Smooth muscle cell (in vitro differentiated cells): ENCODE data around the gene TGIF2. TPM values are rescaled to one million over a fixed set of nuclear protein-coding genes. Genes with fewer than 3 reads are reported as not detected.

Experiments used
- DNase-seq: peaks from one replicate; lab custom pipeline; 2025; ENCODE audit not compliant: unreplicated experiment; lab: John Stamatoyannopoulos, UW
- H2AFZ ChIP-seq: fragments of 200-600 bp; sonication (generic); 2 replicates; pipeline ENCODE4 v1.6.0; 2016; ENCODE audit warnings: antibody characterized with exemption, low read depth, mild to moderate bottlenecking
- H3F3A ChIP-seq: fragments of 200-600 bp; sonication (generic); 2 replicates; pipeline ENCODE4 v1.6.0; 2017; ENCODE audit warnings: antibody characterized with exemption, low read depth
- H3K27ac ChIP-seq: fragments of 200-600 bp; sonication (generic); 2 replicates; pipeline ENCODE4 v1.5.1; 2016; ENCODE audit warnings: low read depth, mild to moderate bottlenecking
- H3K27me3 ChIP-seq: fragments of 200-600 bp; sonication (generic); 2 replicates; pipeline ENCODE4 v1.6.1; 2016; ENCODE audit warnings: low read depth, mild to moderate bottlenecking
- H3K36me3 ChIP-seq: fragments of 200-600 bp; sonication (generic); 2 replicates; pipeline ENCODE4 v1.5.1; 2016; ENCODE audit warnings: low read depth
- H3K4me1 ChIP-seq: fragments of 200-600 bp; sonication (generic); 2 replicates; pipeline ENCODE4 v1.5.1; 2016; ENCODE audit warnings: low read depth
- H3K4me2 ChIP-seq: fragments of 200-600 bp; sonication (generic); 2 replicates; pipeline ENCODE4 v1.6.0; 2016; ENCODE audit warnings: mild to moderate bottlenecking
- H3K4me3 ChIP-seq: fragments of 200-600 bp; sonication (generic); 2 replicates; pipeline ENCODE4 v1.5.1; 2016; ENCODE audit warnings: mild to moderate bottlenecking
- H3K79me2 ChIP-seq: fragments of 200-600 bp; sonication (generic); 2 replicates; pipeline ENCODE4 v1.6.0; 2016; ENCODE audit warnings: low read depth, mild to moderate bottlenecking
- H3K9ac ChIP-seq: fragments of 200-600 bp; sonication (generic); 2 replicates; pipeline ENCODE4 v1.6.0; 2016; ENCODE audit warnings: low read depth
- H3K9me3 ChIP-seq: fragments of 200-600 bp; sonication (generic); replicated peaks from 2 replicates; pipeline ENCODE4 v1.5.1; 2016; ENCODE audit warnings: low read depth
- H4K20me1 ChIP-seq: fragments of 200-600 bp; sonication (generic); 2 replicates; pipeline ENCODE4 v1.6.0; 2016; ENCODE audit warnings: low read depth
- WGBS: methylation state at CpG from one replicate; pipeline ENCODE4 v1.1.7; 2016; ENCODE audit warnings: low lambda C conversion rate; 5-methylcytosine and 5-hydroxymethylcytosine counted together
- polyA plus RNA-seq: library from polyadenylated mRNA; unstranded; fragments of >200 nt; fragmentation: Nextera tagmentation; extraction: Ambion mirVana; gene quantifications from 2 replicates; pipeline ENCODE4 v1.2.1, GENCODE V29; 2016
- total RNA-seq: library from RNA; depleted of rRNA; stranded (reverse); fragments of >200 nt; gene quantifications from 2 replicates; pipeline ENCODE4 v1.2.3, GENCODE V29; 2014
- TF ChIP-seq, protein P1 (sequence below): fragments of 200-600 bp; sonication (generic); IDR thresholded peaks from 2 replicates; pipeline ENCODE4 v1.5.1; 2017; ENCODE audit warnings: borderline replicate concordance, mild to moderate bottlenecking, antibody characterized with exemption; ENCODE audit not compliant: insufficient read depth, poor library complexity, severe bottlenecking

TGIF2 gene
- total and polyA plus RNA-seq, 2 experiments from 2014 or later: 14.5 to 18.1 TPM

DNA sequence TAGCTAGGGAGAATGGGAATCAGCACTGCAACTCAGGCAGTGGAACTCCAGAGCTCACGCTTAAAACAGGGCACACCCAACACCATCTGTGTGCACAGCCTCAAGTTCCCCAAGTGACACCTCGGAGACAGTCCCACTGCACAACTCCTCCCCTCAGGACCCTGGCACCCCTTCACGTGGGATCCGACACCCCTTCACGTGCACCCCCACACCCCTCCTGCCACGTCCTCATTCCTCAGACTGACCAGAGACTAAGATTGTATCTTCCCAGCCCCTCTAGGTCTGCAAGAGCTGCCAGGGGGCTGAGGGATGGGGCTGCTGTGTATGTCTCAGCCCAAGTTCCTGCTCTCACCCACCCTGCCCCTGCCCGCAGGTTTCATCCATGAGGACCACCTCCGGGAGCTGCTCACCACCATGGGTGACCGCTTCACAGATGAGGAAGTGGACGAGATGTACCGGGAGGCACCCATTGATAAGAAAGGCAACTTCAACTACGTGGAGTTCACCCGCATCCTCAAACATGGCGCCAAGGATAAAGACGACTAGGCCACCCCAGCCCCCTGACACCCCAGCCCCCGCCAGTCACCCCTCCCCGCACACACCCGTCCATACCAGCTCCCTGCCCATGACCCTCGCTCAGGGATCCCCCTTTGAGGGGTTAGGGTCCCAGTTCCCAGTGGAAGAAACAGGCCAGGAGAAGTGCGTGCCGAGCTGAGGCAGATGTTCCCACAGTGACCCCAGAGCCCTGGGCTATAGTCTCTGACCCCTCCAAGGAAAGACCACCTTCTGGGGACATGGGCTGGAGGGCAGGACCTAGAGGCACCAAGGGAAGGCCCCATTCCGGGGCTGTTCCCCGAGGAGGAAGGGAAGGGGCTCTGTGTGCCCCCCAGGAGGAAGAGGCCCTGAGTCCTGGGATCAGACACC, 24.4 kb upstream of the TGIF2 start:
- H3K27me3 ChIP-seq: no peaks in the 10 kb centered on the region
- WGBS: 95% methylated on average over 21 of the region's 23 CpGs

DNA sequence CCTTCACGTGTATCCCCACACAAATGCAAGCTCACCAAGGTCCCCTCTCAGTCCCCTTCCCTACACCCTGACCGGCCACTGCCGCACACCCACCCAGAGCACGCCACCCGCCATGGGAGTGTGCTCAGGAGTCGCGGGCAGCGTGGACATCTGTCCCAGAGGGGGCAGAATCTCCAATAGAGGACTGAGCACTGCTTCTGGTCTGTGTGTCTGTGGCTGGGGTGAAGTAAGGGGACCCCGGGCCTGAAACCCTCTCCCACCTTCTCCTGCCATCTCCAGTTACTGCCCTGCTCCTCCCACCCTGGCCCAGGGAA, 23.8 kb upstream of the TGIF2 start:
- no peaks in the 10 kb centered on the region for H3K4me1 ChIP-seq
- H2AFZ ChIP-seq: no peak overlapping the region
- H3K4me3 ChIP-seq: no peak overlapping the region
- H3K27ac ChIP-seq: peak overlapping the region; percentile 12
- H3K4me2 ChIP-seq: no peak overlapping the region
- peaks cover 18% of the 10 kb centered on the region for H3K79me2 ChIP-seq
- no peaks in the 10 kb centered on the region for H3K36me3 ChIP-seq
- H4K20me1 ChIP-seq: peaks cover 62% of the 10 kb centered on the region
- TF ChIP-seq, protein P1, sequence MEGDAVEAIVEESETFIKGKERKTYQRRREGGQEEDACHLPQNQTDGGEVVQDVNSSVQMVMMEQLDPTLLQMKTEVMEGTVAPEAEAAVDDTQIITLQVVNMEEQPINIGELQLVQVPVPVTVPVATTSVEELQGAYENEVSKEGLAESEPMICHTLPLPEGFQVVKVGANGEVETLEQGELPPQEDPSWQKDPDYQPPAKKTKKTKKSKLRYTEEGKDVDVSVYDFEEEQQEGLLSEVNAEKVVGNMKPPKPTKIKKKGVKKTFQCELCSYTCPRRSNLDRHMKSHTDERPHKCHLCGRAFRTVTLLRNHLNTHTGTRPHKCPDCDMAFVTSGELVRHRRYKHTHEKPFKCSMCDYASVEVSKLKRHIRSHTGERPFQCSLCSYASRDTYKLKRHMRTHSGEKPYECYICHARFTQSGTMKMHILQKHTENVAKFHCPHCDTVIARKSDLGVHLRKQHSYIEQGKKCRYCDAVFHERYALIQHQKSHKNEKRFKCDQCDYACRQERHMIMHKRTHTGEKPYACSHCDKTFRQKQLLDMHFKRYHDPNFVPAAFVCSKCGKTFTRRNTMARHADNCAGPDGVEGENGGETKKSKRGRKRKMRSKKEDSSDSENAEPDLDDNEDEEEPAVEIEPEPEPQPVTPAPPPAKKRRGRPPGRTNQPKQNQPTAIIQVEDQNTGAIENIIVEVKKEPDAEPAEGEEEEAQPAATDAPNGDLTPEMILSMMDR: no peak
- H3F3A ChIP-seq: peaks cover 42% of the 10 kb centered on the region
- no peaks in the 10 kb centered on the region for H3K9me3 ChIP-seq
- 91% methylated on average over 9 of the region's 9 CpGs for WGBS
- no peak overlapping the region for H3K9ac ChIP-seq
- no peak for DNase-seq
- H3K27me3 ChIP-seq: no peaks in the 10 kb centered on the region

More for the DNA sequence above, 24.4 kb upstream of the TGIF2 start:
- Histone ChIP-seq H3K4me1 (peaks cover under 1% of the 10 kb centered on the region), H4K20me1 (peaks cover 68% of the 10 kb centered on the region), H3K9ac (no peak overlapping the region), H3K79me2 (peaks cover 24% of the 10 kb centered on the region), H3F3A (peaks cover 48% of the 10 kb centered on the region), H3K36me3 (no peaks in the 10 kb centered on the region), H3K4me3 (no peak overlapping the region), H3K4me2 (no peak overlapping the region), H2AFZ (no peak overlapping the region), H3K27ac (peak overlapping the region; percentile 12), H3K9me3 (no peaks in the 10 kb centered on the region)
- TF ChIP-seq, protein P1: no peak
- no peak for DNase-seq

DNA sequence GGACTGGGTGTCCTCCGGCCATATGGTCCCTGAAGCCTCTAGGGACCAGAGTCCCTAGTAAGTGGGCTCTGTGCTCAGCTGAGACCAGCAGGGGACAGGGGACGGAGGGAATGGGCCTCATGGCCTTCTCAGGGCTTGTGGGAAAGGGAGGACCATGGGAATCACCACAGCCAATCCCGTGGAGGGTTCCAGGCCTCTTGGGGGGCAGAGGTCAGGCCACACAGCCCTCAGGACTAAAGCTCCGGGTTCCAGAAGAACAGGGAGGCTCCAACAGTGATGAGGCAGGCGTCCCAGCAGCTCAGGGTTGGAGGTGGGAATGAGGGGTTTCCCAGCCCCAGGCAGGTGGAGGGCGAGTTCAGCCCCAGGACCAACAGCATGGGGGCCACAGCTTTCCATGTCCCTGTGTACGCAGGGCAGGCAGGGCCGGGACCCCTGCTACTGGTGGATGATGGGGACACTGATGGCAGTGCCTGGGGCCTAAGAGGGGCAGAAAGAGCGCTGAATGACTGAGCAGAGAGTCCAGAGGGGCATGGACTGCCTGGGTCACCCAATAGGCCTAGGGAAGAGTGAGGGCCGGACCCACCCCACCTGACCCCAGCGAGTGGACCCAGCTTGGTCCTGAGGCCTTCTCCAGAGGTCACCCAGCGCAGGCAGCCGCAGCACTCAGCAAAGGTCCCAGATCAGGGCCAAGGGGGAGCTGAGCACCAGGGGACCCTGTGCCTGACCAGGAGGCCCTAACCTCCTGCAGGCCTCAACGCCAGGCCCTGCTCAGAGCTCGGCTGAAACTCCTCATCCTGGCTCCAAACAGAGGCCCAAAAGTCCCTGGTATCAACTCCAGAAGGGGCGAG, 23.2 kb upstream of the TGIF2 start:
- 89% methylated on average over 16 of the region's 16 CpGs for WGBS
- H3F3A ChIP-seq: peaks cover 38% of the 10 kb centered on the region
- TF ChIP-seq, protein P1: no peak
- H3K4me2 ChIP-seq: no peak overlapping the region
- H3K9ac ChIP-seq: no peak overlapping the region
- peak overlapping the region; percentile 12 for H3K27ac ChIP-seq
- H2AFZ ChIP-seq: no peak overlapping the region
- no peak for DNase-seq
- no peaks in the 10 kb centered on the region for H3K9me3 ChIP-seq
- H3K79me2 ChIP-seq: peaks cover 12% of the 10 kb centered on the region
- no peaks in the 10 kb centered on the region for H3K27me3 ChIP-seq
- H3K4me1 ChIP-seq: no peaks in the 10 kb centered on the region
- no peak overlapping the region for H3K4me3 ChIP-seq
- peaks cover 56% of the 10 kb centered on the region for H4K20me1 ChIP-seq
- no peaks in the 10 kb centered on the region for H3K36me3 ChIP-seq
